ENCODE results near the gene GRPR.
"Not testable (repeated sequence)": the region's sequence is repeated elsewhere in the genome, so short reads cannot be mapped to it uniquely, and the experiment has no call there.

Gene GRPR

DNA sequence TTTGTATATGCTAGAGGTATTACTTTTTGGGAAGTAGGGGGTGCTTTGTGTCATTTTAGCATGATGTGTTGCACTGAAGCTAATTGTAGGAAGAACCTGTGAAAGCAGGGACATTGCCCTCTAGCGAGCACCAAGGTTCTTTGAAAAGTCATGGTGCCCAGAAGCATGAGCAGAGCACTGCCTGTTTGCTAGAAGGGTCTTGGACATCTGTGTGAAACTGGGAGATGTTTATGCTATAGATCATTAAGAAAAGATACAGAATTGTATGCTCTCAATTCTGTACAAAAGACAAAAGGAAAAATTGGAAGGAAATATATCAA, 14.7 kb downstream of the GRPR start:
- no peak for DNase-seq

DNA sequence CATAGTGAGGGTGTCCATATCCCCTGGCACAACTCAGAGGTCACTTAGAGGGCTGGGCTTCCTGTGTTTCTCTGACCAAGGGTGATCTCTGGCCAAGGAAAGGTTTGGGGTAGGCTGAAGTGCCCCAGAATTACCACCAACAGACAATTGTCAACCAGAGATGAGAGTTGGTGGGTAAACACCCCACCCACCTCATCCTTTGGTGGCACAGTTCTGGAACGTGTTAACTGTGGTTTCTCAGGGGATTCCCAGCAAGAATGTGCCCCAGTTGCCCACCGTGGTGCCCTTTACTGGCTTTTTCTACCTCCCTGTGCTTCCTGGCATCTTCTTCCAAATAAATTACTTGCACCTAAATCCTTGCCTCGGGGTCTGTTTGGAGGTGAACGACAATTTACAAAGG, 17.1 kb downstream of the GRPR start:
- DNase-seq = no peak

DNA sequence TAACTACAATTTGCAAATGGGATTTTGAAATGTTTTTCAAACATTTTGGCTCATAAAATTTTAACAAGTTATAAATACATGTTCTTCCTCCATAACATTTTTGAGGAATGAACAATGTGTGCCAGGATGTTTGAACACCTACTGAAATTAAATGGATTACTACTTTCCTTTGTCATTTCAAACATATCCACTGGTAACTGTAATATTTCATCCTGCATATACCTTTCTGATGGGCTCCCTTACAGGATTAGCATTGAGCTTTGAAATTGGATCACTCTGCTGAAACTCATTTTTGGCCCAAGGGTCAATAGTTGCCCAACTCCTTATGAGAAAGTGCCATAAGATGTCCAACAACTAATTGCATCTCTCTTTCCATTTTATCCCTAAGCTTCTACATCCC, 17.6 kb downstream of the GRPR start:
- no peak for DNase-seq

DNA sequence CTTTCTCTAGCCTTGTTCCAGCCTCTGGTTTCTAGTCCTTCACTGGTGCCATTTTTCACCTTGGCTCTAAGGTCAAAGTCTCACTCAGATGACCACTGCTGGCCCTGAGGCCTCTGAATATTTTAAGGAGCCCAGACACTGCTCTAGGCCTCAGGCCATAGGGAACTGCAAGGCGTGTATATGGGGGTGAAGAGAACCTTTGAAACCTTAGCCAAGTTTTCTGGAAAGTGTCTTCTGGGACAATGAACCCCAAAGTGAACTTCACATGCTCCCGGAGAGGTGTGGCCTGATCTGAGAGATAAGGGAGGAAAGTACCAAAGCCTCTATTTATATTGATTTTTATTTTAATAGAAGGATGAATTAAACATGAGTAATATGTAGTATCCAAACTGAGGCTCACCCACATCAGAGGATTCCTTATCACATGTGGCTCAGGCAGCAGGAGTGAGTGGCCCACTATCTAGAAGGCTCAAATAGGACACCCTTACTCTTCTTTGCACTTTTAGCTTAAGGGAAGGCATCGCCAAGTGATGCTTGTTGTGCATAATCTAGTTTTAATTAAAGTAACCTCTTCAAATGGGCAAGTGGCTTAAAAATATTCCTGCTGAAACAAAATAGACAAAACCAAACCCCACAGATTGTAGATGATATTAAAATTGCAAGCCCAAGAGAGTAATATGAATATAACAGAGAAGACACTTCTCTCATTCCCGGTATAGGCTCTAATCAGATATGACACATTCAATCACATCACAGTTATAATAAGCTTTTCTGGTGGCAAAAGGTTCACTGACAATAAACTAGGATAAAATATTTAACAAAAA, 18.3 kb downstream of the GRPR start:
- DNase-seq = no peak

DNA sequence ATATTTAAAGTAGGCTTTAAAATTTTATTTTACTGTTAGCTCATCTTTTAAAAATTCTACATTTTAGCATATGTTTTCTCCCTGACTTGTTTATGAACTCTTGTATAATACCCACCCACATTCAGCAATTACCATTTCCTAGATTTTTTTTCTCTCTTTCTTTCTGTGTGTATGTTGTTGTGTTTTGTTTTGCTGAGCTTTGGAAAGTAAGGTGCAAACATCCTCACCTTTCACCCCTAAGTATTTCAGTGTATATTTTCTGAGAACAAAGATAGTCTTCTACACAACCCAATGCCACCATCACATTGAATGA, 18.8 kb downstream of the GRPR start:
- no peak for DNase-seq

DNA sequence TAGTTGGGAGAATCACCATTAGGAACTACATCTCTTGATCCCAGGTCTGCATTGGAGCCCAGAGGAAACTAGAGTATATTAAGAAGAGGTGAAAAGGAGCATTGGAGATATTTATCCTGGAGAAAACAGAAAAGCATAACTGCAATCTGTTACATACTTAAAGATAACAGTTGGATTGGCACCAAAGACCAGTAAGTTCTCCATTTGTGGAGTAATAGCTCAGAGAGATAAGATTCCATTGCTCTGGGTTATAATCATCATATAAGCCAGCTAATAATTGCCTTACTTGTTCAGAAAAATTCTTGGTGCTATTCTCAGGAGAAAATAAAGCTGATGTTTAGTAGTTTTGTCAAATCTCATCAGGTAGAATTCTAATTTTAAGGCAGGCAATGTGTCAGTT, 20.6 kb downstream of the GRPR start:
- DNase-seq = no peak

DNA sequence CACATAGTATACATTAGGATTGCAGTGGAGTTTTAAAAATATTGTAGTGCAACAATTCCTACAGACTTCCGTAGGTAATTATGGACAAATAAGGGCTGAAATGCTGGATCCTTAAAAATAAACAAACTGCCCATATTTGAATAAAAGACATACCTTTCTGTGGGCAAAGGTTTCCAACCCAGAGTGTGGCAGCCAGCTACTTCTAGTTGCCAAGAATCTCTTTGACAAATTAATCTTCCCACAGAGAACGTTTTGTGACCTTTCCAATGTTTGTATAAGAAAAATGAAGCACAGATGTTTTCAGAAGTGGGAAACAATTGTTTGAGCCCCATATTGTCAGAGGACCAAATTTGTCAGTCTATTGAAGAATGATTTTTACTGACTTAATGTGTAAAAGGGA, 21.1 kb downstream of the GRPR start:
- no peak for DNase-seq

DNA sequence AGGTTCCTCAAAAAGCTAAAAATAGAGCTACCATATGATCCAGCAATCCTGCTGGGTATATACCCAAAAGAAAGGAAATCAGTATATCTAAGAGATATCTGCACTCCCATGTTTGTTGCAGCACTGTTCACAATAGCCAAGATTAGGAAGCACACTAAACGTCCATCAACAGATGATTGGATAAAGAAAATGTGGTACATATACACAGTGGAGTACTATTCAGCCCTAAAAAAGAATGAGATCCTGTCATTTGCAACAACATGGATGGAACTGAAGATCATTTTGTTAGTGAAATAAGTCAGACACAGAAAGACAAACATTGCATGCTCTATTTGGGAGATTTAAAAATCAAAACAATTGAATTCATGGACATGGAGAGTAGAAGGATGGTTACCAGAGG, 21.7 kb downstream of the GRPR start:
- DNase-seq = not testable (repeated sequence)

DNA sequence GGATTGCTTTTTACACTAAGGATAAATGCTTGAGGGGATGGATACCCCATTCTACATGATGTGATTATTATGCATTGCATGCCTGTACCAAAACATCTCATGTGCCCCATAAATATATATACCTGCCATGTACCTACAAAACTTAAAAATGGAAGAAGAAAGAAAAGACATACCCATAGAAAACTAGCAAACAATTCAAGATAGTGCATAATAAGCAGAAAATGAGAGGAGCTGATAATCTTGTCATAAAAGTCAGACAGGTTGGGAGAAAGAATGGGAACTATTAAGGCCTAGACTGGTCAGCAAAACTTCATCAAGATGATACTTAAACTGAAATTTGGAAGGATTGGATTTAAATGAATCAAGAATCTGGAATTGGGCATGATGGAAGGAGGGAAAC, 22.3 kb downstream of the GRPR start:
- no peak for DNase-seq

DNA sequence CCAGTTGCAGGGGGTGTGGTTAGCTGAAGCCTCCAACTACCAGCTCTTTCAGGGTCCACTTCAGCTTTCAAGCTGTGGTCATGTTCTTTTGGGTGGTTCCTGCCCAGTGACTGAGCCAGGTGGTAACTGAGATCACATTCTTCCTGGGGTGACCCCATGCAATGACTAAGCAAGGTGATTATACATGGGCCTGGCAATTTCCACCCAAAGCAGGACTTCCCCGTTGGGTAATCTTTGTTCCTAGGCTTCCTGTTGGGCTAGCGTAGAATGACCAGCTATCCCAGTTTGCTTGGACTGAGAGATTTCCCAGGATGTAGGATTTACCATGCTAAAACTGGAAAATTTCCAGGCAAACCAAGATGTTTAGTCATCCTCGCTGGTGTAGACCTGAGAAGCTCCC, 25.5 kb downstream of the GRPR start:
- no peak for DNase-seq

DNA sequence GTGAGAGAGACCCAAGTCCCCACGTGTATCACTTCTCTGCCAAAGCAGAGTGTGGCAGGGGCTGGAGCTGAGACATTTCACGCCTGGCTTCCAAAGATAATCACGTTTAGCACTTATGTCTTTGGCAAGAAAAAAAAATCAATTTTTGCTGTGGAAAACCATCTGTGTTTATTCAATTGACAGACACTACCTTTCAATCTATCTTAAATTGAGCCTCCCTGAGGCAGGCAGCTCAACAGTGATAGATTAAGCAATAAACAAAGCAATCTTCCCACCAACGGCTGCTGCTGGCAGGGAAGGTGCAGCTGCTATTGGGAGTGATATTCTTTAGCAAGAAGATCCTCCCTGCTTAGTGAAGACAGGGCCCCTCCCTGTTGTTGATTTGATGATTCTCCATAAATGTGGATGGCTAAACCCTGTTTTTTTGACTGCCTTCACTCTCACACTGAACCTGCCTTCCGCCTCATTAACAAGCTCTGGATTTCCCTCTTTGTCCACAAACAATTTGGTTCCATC, 32.3 kb downstream of the GRPR start:
- DNase-seq = no peak

DNA sequence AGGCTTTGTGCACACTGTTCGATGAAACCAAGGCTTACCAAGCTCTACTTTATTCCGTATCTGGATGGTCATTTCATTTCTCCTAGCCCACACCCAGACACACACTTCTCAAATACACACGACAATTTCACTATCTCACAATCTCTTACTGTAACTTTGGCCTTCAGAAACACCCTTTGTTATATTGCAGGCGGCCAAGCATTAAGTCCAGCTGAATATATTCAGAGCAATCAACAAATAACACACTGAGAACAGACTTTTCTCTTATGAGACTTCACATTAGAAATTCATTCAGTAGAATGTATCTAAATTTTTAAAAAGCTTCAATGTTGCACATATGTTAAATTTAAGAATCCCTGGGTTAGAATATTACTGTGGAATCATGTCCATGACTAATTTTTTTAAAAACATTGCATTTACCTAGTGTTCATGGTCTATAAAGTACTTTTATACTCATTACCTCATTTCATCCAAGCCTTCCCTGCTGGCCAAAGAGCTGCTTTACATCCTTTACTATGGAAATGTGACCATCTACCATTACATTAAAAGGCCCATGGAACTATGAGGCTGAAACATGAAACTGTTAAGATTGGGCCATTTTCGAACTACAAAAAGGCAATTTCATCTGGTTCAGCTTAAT, 33.4 kb downstream of the GRPR start:
- no peak for DNase-seq

DNA sequence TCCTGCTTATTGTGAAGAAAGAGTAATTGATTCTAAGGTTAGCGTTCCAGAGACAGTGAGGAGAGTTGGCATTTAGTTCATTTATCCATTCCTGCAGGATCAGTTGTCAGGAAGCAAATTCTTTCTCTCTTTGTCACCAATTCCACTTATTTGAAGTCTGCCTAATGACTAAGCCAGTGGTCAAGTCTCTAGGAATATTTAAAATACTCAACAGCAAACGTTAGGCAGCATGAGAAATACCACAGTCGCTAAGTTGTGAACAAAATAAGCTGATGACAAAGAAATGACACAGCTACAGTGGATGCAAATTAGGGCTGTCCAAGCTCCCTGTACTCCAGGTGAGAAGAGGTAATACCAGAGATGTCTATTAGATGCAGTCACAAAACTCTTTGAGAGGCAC, 37.4 kb downstream of the GRPR start:
- no peak for DNase-seq

DNA sequence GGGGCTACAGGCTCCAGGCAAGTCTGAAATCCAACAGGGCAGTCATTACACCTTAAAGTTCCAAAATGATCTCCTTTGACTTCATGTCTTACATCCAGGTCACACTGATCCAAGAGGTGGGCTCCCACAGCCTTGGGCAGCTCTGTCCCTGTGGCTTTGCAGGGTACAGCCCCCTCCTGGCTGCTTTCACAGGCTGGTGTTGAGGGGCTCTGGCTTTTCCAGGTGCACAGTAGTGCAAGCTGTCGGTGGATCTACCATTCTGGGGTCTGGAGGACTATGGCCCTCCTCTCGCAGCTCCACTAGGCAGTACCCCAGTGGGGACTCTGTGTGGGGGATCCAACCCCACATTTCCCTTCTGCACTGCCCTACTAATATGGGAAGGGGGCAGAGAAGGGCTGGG, 37.8 kb downstream of the GRPR start:
- DNase-seq = not testable (repeated sequence)

DNA sequence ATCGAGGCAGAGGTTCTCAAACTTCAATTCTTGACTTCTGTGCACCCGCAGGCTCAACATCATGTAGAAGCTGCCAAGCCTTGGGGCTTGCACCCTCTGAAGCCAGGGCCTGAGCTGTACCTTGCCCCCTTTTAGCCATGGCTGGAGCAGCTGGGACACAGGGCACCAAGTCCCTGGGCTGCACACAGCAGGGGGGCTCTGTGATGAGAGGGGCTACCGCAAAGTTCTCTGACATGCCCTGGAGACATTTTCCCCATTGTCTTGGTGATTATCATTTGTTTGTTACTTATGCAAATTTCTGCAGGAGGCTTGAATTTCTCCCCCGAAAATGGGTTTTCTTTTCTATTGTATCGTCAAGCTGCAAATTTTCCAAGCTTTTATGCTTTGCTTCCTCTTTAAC, 39.0 kb downstream of the GRPR start:
- no peak for DNase-seq

DNA sequence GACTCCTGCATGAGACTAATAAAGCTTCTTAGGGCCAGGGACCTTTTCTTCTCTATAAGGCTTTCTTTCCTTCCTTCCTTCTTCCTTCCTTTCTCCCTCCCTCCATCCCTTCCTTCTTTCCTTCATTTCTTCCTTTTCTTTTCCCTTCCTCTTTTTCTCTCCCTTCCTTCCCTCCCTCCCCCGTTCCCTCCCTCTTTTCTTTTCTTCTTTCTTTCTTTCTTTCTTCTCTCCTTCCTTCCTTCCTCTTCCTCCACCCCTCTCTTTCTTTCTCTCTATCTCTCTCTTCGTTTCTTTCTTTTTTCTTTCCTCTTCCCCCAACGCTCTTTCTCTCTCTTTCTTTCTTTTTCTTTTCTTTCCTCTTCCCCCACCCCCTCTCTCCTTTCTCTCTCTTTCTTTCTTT, 41.4 kb downstream of the GRPR start:
- DNase-seq = no peak

DNA sequence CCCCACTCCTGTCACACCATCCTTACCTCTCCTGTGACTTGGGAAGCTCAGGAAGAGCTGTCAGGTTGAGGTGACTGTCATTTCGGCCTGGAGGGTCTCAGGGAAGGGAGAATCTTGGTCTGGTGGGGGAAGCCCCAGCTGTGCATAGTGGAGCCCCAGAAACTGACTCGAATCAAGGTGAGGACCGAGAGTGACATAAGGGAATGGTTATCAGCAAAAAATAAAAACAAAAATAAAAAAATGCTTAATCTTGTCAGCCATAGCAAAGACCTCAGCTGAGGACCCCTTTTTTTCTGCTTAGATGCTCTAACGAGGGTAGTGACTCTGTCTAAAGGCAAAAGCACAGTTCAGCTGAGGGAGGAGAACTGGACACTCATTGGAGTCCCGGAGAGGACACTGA, 43.8 kb downstream of the GRPR start, which contains the start of gene MAGEB17:
Gene MAGEB17, plus strand, starts transcription at position 301 of the 400 bp plus-strand sequence. CDS start 2,902 bp downstream, outside the sequence.
- DNase-seq = no peak

DNA sequence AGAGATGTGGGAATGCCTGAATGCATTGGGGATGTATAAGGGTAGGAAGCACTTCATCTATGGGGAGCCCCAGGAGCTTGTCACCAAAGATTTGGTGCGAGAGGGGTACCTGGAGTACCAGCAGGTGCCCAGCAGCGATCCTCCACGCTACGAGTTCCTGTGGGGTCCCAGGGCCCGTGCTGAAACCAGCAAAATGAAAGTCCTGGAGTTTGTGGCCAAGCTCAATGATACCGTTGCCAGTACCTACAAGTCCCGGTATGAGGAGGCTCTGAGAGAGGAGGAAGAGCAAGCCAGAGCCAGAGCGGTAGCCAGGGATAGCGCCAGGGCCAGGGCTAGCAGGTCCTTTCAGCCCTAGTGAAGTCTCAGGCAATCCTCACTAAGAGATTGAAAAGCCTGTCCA, 47.7 kb downstream of the GRPR start:
- DNase-seq = no peak

DNA sequence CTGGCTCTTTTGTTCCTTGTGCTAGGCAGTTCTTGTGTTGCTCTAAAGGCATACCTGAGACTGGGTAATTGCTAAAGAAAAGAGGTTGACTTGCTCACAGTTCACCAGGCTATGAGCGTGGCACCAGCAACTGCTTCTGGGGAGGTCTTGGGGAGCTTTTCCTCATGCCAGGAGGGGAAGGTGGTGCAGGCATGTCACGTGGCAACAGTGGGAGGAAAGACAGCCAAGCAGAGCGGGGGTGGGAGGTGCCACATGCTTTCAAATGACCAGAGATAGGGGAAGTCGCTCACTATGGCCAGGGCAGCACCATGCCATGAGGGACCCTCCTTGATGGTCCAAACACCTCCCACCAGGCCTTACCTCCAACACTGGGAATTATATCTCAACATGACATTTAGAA, 48.6 kb downstream of the GRPR start:
- no peak for DNase-seq

DNA sequence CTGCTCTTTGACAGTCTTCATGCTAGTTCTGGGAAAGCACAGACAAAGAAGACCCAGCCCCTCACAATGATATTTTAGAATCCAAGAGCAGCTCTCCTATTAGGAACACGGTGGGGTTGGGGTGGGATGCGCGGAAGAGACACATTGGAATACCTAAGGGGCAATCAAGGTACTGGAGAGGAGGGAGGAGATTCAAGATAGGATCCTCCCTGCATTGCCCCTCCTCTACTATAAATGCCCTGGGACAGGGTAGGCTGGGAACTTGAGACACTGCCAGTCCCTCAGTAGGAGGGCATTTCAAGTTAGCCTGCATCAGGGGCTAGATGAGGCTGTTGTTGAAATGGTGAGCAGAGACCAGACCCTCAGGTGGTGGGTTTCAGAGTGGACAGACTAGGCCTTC, 49.0 kb downstream of the GRPR start:
- no peak for DNase-seq

DNA sequence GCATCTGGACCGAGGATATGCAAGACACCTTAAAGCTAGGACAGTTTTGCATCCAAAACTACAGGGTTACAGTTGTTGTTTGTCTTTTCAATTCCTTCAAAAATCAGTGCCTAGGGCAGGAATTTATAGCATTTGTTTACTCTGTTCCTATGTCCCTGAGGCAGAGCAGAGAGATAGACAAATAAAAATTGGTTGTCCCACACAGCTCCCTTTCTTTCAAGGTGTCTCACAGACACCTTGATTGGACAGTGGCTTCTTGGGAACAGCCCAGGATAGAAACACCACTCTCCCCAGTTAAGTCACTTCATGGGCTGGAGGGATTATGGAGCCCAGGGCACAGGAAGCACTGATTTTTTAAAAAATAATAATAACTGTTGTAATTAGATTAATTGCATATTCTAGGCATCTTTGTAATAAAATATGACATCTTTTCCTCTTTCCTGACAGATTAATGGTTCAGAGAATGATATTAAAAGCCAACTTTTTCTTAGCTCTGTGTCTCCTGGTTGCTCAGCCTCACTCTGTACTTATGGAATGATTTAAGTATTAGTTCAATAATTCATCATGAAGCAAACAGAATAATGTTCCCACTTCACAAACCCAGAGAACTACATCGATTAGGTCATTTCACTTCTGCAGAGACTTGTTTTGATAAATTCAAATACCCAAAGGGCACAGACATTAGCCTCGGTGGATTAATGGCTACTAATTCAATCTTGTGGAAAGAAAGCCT, 52.1 kb downstream of the GRPR start:
- DNase-seq = no peak

DNA sequence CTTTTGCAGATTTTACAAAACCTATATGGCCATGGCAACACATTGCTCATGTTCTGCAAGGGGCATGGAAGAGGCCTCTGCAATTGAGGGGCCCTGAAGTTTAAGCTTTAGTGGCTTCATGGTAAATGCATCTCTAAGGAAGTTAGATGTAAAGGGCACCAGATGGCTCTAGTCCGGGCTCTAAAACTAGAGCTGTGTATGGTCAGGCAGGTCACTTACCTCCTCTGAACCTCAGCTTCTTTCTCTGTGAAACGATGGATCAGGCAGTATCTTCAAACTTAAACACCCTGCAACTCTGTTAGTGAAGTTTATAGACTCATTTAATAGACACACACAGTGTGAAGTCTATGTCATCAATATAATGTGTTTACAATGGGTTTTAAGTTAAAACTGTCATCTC, 53.9 kb downstream of the GRPR start:
- no peak for DNase-seq

DNA sequence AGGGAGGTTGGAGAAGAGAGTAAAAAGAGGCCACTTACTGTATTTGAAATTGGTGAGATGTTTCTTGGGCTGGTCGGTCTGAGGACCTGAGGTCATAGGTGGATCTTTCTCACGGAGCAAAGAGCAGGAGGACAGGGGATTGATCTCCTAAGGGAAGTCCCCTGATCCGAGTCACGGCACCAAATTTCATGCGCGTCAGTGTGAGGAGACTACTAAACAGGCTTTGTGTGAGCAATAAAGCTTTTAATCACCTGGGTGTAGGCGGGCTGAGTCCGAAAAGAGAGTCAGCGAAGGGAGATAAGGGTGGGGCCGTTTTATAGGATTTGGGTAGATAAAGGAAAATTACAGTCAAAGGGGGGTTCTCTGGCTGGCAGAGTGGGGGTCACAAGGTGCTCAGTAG, 60.5 kb downstream of the GRPR start:
- not testable (repeated sequence) for DNase-seq

DNA sequence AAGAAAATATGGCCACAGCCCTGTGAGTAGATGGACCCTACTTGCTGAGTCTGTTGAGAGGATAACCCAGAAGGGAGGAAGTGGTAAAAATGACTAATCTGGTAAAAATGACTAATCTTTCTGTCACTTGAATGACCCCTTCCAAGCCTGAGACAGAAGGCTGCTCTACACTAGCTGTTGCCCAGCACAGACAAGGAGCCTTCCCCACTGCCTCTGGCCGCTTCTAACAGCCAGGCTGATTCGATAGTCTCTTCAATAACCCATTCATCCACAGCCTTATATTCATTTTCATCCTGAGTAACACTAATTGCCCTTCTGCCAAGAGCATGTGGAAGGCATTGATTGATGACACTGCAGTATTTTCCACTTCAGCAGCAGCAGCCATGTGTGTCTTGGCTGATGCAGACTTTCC, 62.4 kb downstream of the GRPR start:
- no peak for DNase-seq
